Activated CD8-positive, alpha-beta T cell treated with anti-CD3 and anti-CD28 coated beads for 36 hours (primary cell): Measurements from ENCODE around the gene SF1. TPM values are rescaled to one million over a fixed set of nuclear protein-coding genes. Genes with fewer than 3 reads are reported as not detected.

ENCODE experiments used
- ATAC-seq: fragments of 200-7000 bp; cut with Tn5 transposase; one replicate; pipeline ENCODE4 v1.10.0; 2021; ENCODE audit warnings: mild to moderate bottlenecking, moderate library complexity
- CTCF ChIA-PET: fragments of 350-600 bp; sonication (Branson Sonifier 250); formaldehyde crosslinking; loops from one replicate; lab custom pipeline; 2021; ENCODE audit warnings: antibody characterized with exemption; lab: Charles Lee
- POLR2A ChIA-PET: fragments of 350-600 bp; sonication (Branson Sonifier 250); formaldehyde crosslinking; loops from one replicate; lab custom pipeline; 2021; ENCODE audit warnings: antibody characterized with exemption; lab: Charles Lee
- DNase-seq: peaks from one replicate; pipeline ENCODE4 v3.0.0-alpha.2; 2020
- H3K27ac Mint-ChIP-seq: one replicate; pipeline ENCODE4 v1.8.0; 2021; ENCODE audit warnings: mild to moderate bottlenecking, mixed read lengths
- H3K27me3 Mint-ChIP-seq: one replicate; pipeline ENCODE4 v1.8.0; 2021; ENCODE audit warnings: mixed read lengths
- H3K36me3 Mint-ChIP-seq: one replicate; pipeline ENCODE4 v1.8.0; 2021; ENCODE audit warnings: low read depth, mixed read lengths
- H3K4me1 Mint-ChIP-seq: one replicate; pipeline ENCODE4 v1.8.0; 2021; ENCODE audit warnings: low read depth, mixed read lengths
- H3K4me3 Mint-ChIP-seq: one replicate; pipeline ENCODE4 v1.8.0; 2021; ENCODE audit warnings: mild to moderate bottlenecking, moderate library complexity, mixed read lengths
- H3K9me3 Mint-ChIP-seq: one replicate; pipeline ENCODE4 v1.8.0; 2021; ENCODE audit warnings: mixed read lengths
- CTCF ChIP-seq: fragments of 200-600 bp; IDR thresholded peaks from one replicate; pipeline ENCODE4 v1.8.0; 2022; ENCODE audit warnings: antibody characterized with exemption, mild to moderate bottlenecking
- intact Hi-C: fragments of 100-400 bp; cut with micrococcal nuclease; formaldehyde crosslinking; loops from one replicate; pipeline ENCODE4 v1.10.0; 2022
- total RNA-seq, 2 experiments: library from RNA; stranded (reverse); gene quantifications; one replicate each; pipeline ENCODE4 v1.2.3, GENCODE V29; 2021

SF1 gene
- total RNA-seq, 2 experiments from 2014 or later = 325 to 342 TPM

GRCh38 chr11:64718084-64718779 is 60.1 kb downstream of the SF1 start:
- ATAC-seq (no peak), DNase-seq (no peak)
- H3K4me1 Mint-ChIP-seq = no peaks in the 10 kb centered on the region
- H3K27me3 Mint-ChIP-seq = peaks cover 48% of the 10 kb centered on the region
- H3K27ac Mint-ChIP-seq = no peak overlapping the region
- no peak overlapping the region for H3K4me3 Mint-ChIP-seq
- CTCF ChIA-PET = interaction anchor here (1.0 to 2.2 kb wide), 5 partner anchors 20 to 269 kb away, joined by 3 to 13 read pairs (median 3); partner anchors contain the start of gene RASGRP2
- no peak for TF ChIP-seq CTCF
- no peaks in the 10 kb centered on the region for H3K36me3 Mint-ChIP-seq
- H3K9me3 Mint-ChIP-seq = no peaks in the 10 kb centered on the region
- intact Hi-C loops = no loop called here
- POLR2A ChIA-PET = interaction anchor here (0.8 to 1.3 kb wide), 2 partner anchors 14 to 21 kb away, joined by 4 to 9 read pairs; no protein-coding TSS in a partner anchor

- Mint-ChIP-seq H3K4me3 (no peak overlapping the region), H3K4me1 (peaks cover 3% of the 10 kb centered on the region), H3K27me3 (peaks cover 48% of the 10 kb centered on the region), H3K36me3 (no peaks in the 10 kb centered on the region), H3K9me3 (no peaks in the 10 kb centered on the region), H3K27ac (no peak overlapping the region)
- intact Hi-C loops = no loop called here
- CTCF ChIA-PET = interaction anchor here (0.7 to 1.7 kb wide), 4 partner anchors 21 to 227 kb away, joined by 3 to 10 read pairs (median 3); no protein-coding TSS in a partner anchor
- TF ChIP-seq CTCF = no peak
- POLR2A ChIA-PET = interaction anchor here (0.8 to 1.4 kb wide), 3 partner anchors 13 to 26 kb away, joined by 4 to 9 read pairs (median 4); no protein-coding TSS in a partner anchor
- DNase-seq (no peak), ATAC-seq (no peak)
Measured at GRCh38 chr11:64717268-64717578, 61.1 kb downstream of the SF1 start.

GRCh38 chr11:64716473-64717267 is 61.7 kb downstream of the SF1 start:
- H3K4me1 Mint-ChIP-seq = peaks cover 8% of the 10 kb centered on the region
- CTCF ChIA-PET = interaction anchor here (0.7 to 1.7 kb wide), 3 partner anchors 21 to 28 kb away, joined by 3 to 10 read pairs (median 3); no protein-coding TSS in a partner anchor
- no peak overlapping the region for H3K27ac Mint-ChIP-seq
- no peak for TF ChIP-seq CTCF
- peaks cover 51% of the 10 kb centered on the region for H3K27me3 Mint-ChIP-seq
- ATAC-seq (no peak), DNase-seq (no peak)
- no peak overlapping the region for H3K4me3 Mint-ChIP-seq
- no peaks in the 10 kb centered on the region for H3K36me3 Mint-ChIP-seq
- no peaks in the 10 kb centered on the region for H3K9me3 Mint-ChIP-seq
- intact Hi-C loops = no loop called here
- POLR2A ChIA-PET = interaction anchor here (1.2 to 1.6 kb wide), 4 partner anchors 9 to 25 kb away, joined by 3 to 9 read pairs (median 4); no protein-coding TSS in a partner anchor

GRCh38 chr11:64715756-64716472 is 62.4 kb downstream of the SF1 start:
- Mint-ChIP-seq H3K36me3 (no peaks in the 10 kb centered on the region), H3K4me1 (peaks cover 12% of the 10 kb centered on the region), H3K4me3 (no peak overlapping the region), H3K9me3 (no peaks in the 10 kb centered on the region), H3K27me3 (peaks cover 52% of the 10 kb centered on the region), H3K27ac (no peak overlapping the region)
- CTCF ChIA-PET = interaction anchor here (1.0 to 1.8 kb wide), 4 partner anchors 26 to 28 kb away, joined by 3 to 10 read pairs (median 4); partner anchors contain the start of gene RASGRP2
- no peak for ATAC-seq
- DNase-seq = no peak
- POLR2A ChIA-PET = interaction anchor here (0.8 to 1.6 kb wide), 4 partner anchors 10 to 29 kb away, joined by 3 to 5 read pairs (median 4); no protein-coding TSS in a partner anchor
- no peak for TF ChIP-seq CTCF
- intact Hi-C loops = no loop called here
